Sigmoid colon (tissue), 4 donors: ENCODE measurements around the gene MAPT.

Experiments used
- EP300 ChIP-seq, 4 donors: sonication (generic); formaldehyde crosslinking; IDR thresholded peaks; one replicate each; pipeline ENCODE4 v1.6.1; 2017; ENCODE audit warnings: antibody characterized with exemption in 4 of 4
- POLR2A ChIP-seq, 2 donors: fragments of 450-650 bp; IDR thresholded peaks; one replicate each; pipeline ENCODE4 v1.6.1; 2016; ENCODE audit warnings: antibody characterized with exemption in 2 of 2, mild to moderate bottlenecking in 2 of 2, moderate library complexity in 2 of 2
- POLR2AphosphoS5 ChIP-seq, 4 donors: sonication (generic); formaldehyde crosslinking; IDR thresholded peaks; one replicate each; pipeline ENCODE4 v1.6.1; 2017; ENCODE audit warnings: antibody characterized with exemption in 4 of 4
- TF ChIP-seq, protein P1 (sequence below), 4 experiments: fragments of 450-650 bp in 3 of 4; fragments of 200-600 bp in 1 of 4; IDR thresholded peaks; one replicate each; pipeline ENCODE4 v1.5.1; 2016 to 2019; ENCODE audit warnings: antibody characterized with exemption in 4 of 4, mild to moderate bottlenecking in 3 of 4, moderate library complexity in 2 of 4

DNA sequence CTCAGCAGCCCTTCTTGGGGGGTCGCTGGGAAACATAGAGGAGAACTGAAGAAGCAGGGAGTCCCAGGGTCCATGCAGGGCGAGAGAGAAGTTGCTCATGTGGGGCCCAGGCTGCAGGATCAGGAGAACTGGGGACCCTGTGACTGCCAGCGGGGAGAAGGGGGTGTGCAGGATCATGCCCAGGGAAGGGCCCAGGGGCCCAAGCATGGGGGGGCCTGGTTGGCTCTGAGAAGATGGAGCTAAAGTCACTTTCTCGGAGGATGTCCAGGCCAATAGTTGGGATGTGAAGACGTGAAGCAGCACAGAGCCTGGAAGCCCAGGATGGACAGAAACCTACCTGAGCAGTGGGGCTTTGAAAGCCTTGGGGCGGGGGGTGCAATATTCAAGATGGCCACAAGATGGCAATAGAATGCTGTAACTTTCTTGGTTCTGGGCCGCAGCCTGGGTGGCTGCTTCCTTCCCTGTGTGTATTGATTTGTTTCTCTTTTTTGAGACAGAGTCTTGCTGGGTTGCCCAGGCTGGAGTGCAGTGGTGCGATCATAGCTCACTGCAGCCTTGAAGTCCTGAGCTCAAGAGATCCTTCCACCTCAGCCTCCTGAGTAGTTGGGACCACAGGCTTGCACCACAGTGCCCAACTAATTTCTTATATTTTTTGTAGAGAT is 108.1 kb downstream of the MAPT start:
- no peak for TF ChIP-seq POLR2A (IDR thresholded peaks at IDR 0.05)
- TF ChIP-seq EP300 (IDR thresholded peaks at IDR 0.05) = no peak
- TF ChIP-seq, protein P1, sequence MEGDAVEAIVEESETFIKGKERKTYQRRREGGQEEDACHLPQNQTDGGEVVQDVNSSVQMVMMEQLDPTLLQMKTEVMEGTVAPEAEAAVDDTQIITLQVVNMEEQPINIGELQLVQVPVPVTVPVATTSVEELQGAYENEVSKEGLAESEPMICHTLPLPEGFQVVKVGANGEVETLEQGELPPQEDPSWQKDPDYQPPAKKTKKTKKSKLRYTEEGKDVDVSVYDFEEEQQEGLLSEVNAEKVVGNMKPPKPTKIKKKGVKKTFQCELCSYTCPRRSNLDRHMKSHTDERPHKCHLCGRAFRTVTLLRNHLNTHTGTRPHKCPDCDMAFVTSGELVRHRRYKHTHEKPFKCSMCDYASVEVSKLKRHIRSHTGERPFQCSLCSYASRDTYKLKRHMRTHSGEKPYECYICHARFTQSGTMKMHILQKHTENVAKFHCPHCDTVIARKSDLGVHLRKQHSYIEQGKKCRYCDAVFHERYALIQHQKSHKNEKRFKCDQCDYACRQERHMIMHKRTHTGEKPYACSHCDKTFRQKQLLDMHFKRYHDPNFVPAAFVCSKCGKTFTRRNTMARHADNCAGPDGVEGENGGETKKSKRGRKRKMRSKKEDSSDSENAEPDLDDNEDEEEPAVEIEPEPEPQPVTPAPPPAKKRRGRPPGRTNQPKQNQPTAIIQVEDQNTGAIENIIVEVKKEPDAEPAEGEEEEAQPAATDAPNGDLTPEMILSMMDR (IDR thresholded peaks at IDR 0.05) = peak; percentile 84 to 97 (median 94)
- no peak for TF ChIP-seq POLR2AphosphoS5 (IDR thresholded peaks at IDR 0.05)
